ENCODE results near the gene SLC25A2. TPM values are rescaled to one million over a fixed set of nuclear protein-coding genes. Genes with fewer than 3 reads are reported as not detected.
"Not testable (repeated sequence)": the region's sequence is repeated elsewhere in the genome, so short reads cannot be mapped to it uniquely, and the experiment has no call there.

Gene SLC25A2
- total and polyA plus RNA-seq, 7 donors = 0.35 to 0.82 (median 0.81) TPM; not detected in 4

GRCh38 chr5:141319202-141319601 lies 15.4 kb upstream of the SLC25A2 start:
- 97 to 98% methylated on average over 6 of the region's 6 CpGs for WGBS, 2 donors
- no peak for DNase-seq
- intact Hi-C loops (cut with DNase I) = no loop called here
- TF ChIP-seq CTCF (IDR thresholded peaks at IDR 0.05) (no peak), POLR2AphosphoS5 (IDR thresholded peaks at IDR 0.05) (no peak), EP300 (IDR thresholded peaks at IDR 0.05) (no peak), POLR2A (IDR thresholded peaks at IDR 0.05) (no peak)
- peak overlapping the region in 1 of 4 donors; percentile 75 for H3K4me3 ChIP-seq
- H3K36me3 ChIP-seq = peaks cover 13 to 47% (median 37%) of the 10 kb centered on the region in 4 donors
- H3K27ac ChIP-seq = no peak overlapping the region
- no peaks in the 10 kb centered on the region for H3K27me3 ChIP-seq
- H3K4me1 ChIP-seq = peaks cover 0 to 11% (median 0%) of the 10 kb centered on the region in 4 donors
- peaks cover 37 to 61% (median 50%) of the 10 kb centered on the region in 4 donors for H3K9me3 ChIP-seq

GRCh38 chr5:141316963-141317362 lies 13.1 kb upstream of the SLC25A2 start:
- H3K27ac ChIP-seq; H3K4me3 ChIP-seq; intact Hi-C loops (cut with DNase I); H3K27me3 ChIP-seq; DNase-seq: not testable (repeated sequence)
- peaks cover 13 to 51% (median 41%) of the 10 kb centered on the region in 4 donors for H3K36me3 ChIP-seq
- H3K4me1 ChIP-seq = peaks cover 0 to 11% (median 0%) of the 10 kb centered on the region in 4 donors
- H3K9me3 ChIP-seq = peaks cover 46 to 81% (median 65%) of the 10 kb centered on the region in 4 donors
- 85 to 93% methylated on average over 4 of the region's 4 CpGs for WGBS, 2 donors

GRCh38 chr5:141313711-141314110 lies 9.9 kb upstream of the SLC25A2 start:
- TF ChIP-seq EP300 (IDR thresholded peaks at IDR 0.05) (no peak), CTCF (IDR thresholded peaks at IDR 0.05) (no peak), POLR2A (IDR thresholded peaks at IDR 0.05) (no peak), POLR2AphosphoS5 (IDR thresholded peaks at IDR 0.05) (no peak)
- Histone ChIP-seq H3K36me3 (peaks cover 5 to 40% (median 29%) of the 10 kb centered on the region in 4 donors), H3K27me3 (no peaks in the 10 kb centered on the region), H3K27ac (no peak overlapping the region), H3K9me3 (peaks cover 37 to 93% (median 68%) of the 10 kb centered on the region in 4 donors), H3K4me1 (no peaks in the 10 kb centered on the region), H3K4me3 (no peak overlapping the region)
- DNase-seq = no peak
- intact Hi-C loops (cut with DNase I) = no loop called here

GRCh38 chr5:141306630-141307029 lies 2.8 kb upstream of the SLC25A2 start:
- no peak for DNase-seq
- no peak overlapping the region for H3K27ac ChIP-seq
- no peaks in the 10 kb centered on the region for H3K27me3 ChIP-seq
- TF ChIP-seq POLR2AphosphoS5 (IDR thresholded peaks at IDR 0.05) = no peak
- no peak for TF ChIP-seq CTCF (IDR thresholded peaks at IDR 0.05)
- TF ChIP-seq POLR2A (IDR thresholded peaks at IDR 0.05) = no peak
- TF ChIP-seq EP300 (IDR thresholded peaks at IDR 0.05) = no peak
- no peaks in the 10 kb centered on the region for H3K36me3 ChIP-seq
- 95 to 97% methylated on average over 1 of the region's 1 CpG for WGBS, 2 donors
- no peak overlapping the region for H3K4me3 ChIP-seq
- H3K4me1 ChIP-seq = no peaks in the 10 kb centered on the region
- H3K9me3 ChIP-seq = peaks cover 33 to 76% (median 64%) of the 10 kb centered on the region in 4 donors
- intact Hi-C loops (cut with DNase I) = no loop called here

GRCh38 chr5:141298376-141298775 lies 5.5 kb downstream of the SLC25A2 start:
- Histone ChIP-seq H3K36me3 (peaks cover 0 to 7% (median 0%) of the 10 kb centered on the region in 4 donors), H3K9me3 (peaks cover 10 to 75% (median 53%) of the 10 kb centered on the region in 4 donors), H3K27me3 (no peaks in the 10 kb centered on the region), H3K4me1 (no peaks in the 10 kb centered on the region), H3K27ac (no peak overlapping the region), H3K4me3 (no peak overlapping the region)
- intact Hi-C loops (cut with DNase I) = no loop called here
- no peak for DNase-seq
- TF ChIP-seq POLR2AphosphoS5 (IDR thresholded peaks at IDR 0.05) = no peak
- TF ChIP-seq CTCF (IDR thresholded peaks at IDR 0.05) = no peak
- no peak for TF ChIP-seq EP300 (IDR thresholded peaks at IDR 0.05)
- no peak for TF ChIP-seq POLR2A (IDR thresholded peaks at IDR 0.05)
- WGBS, 2 donors = 73 to 90% methylated on average over 4 of the region's 4 CpGs
